ENCODE measurements around the gene MAP3K7CL.

Gene MAP3K7CL

DNA sequence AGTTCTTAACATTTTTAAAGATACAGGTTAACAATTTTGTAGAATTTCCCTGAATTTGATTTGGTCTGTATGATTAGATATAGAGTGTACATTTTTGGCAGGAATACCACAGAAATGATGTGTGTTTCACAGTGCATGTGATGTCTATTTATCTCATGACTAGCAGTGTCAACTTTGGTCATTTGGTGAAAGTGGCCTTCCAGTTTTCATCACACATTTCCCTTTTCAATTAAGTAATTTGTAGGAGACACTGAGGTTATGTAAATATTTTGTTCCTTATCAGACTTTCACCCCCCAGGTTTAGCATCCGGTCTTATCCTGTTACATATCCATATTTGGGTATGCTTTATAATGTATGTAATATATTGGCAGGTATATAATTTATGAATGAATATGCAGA is 41.8 kb downstream of the MAP3K7CL start:
- DNase-seq, result no peak

DNA sequence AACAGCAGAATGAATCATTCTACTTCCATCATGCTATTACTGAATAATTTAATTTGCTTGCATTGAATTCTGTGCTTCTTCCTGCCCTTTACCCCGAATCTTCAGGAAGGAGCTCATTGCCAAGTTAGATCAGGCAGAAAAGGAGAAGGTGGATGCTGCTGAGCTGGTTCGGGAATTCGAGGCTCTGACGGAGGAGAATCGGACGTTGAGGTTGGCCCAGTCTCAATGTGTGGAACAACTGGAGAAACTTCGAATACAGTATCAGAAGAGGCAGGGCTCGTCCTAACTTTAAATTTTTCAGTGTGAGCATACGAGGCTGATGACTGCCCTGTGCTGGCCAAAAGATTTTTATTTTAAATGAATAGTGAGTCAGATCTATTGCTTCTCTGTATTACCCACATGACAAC is 44.2 kb downstream of the MAP3K7CL start:
- DNase-seq, result no peak

DNA sequence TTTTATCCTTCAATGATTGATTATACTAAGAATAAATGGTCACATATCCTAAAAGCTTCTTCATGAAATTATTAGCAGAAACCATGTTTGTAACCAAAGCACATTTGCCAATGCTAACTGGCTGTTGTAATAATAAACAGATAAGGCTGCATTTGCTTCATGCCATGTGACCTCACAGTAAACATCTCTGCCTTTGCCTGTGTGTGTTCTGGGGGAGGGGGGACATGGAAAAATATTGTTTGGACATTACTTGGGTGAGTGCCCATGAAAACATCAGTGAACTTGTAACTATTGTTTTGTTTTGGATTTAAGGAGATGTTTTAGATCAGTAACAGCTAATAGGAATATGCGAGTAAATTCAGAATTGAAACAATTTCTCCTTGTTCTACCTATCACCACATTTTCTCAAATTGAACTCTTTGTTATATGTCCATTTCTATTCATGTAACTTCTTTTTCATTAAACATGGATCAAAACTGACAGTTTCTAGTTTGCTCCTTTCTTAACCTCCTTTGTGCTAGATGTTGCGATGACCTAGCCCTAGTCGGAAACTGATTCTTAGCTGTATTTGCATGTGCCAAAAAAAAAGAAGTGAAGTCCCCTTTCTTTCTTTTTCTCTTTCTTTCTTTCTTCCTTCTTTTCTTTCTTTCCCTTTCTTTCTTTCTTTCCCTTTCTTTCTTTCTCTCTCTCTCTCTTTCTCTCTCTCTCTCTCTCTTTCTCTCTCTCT is 45.1 kb downstream of the MAP3K7CL start:
- DNase-seq, result no peak

DNA sequence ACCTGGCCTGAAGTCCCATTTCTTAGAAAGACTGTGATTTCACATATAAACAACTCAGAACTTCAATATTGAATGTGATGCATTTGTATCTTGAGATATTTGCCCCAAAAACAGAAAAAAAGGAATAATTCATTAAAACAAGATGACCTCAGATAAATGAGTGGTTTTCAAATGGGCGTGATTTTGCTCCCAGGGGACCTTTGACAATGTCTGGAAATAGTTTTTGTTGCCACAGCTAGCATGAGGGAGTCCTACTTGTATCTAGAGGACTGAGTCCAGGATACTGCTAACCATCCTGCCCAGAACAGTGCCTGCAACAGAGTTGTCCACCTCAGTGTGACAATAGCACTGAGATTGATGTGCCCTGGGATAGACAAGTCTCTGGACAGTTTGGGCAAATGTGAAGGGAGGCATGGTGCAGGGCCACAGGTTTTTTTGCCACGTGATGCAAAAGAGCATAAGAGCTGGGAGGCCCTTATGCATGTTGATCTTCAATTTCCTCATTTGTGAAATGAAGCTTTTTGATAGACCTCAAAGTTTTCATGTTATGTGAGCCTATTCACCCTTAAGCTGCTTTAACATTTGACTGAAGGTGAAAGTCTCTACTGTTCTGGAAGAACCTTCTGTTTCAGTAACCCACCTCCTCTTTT is 46.2 kb downstream of the MAP3K7CL start:
- no peak for DNase-seq

DNA sequence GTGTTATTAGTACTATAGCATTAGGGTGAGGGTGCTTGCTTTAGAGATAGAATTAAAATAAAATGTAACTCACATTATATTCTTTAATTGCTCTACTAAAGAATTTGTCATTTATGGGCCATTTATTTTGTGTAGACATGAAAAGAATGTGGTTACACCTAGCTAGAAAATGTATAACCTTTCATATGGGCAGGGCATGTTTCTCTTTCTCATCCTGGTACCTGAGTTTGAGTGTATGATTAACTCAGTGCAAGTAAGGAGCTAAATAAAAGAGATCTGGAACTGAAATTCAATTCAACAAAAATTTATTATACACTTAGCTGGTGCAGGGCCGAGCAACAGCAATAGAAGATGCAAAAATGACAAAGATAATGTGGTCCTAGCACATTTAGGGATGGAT is 47.4 kb downstream of the MAP3K7CL start:
- no peak for DNase-seq

DNA sequence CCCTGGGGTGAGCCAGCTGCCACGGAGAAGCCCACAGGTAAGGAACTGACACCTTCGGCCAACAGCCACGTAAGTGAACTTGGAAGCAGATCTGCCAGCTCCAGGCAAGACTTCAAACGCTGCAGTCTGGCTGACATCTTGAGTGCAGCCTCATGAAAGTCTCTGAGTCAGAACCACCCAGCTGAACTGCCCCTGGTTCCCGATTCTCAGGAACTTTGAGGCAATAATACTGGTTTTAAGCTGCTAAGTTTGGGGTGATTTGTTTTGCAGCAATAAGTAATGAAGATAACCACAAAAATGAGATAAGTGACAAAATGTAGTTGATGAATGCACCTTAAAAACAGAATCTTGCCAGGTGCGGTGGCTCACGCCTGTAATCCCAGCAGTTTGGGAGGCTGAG is 48.5 kb downstream of the MAP3K7CL start:
- DNase-seq, result no peak

DNA sequence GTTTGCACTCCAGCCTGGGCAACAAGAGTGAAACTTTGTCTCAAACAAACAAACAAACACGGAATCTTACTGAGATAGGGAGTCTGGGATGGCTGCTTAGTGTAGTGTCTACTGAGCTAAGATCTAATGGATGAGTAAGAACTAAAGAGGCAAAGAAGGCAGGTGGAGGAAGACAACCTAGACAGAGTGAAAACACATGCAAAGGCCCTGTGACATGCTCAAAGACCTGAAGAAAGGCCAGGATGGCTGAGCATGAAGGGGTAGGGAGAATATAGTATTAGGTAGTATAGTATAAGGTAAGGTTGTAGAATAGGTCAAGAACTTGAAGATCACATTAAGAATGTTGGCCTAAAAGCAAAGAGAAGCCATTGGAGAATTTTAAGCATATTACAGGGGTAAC is 49.1 kb downstream of the MAP3K7CL start:
- DNase-seq, result no peak

DNA sequence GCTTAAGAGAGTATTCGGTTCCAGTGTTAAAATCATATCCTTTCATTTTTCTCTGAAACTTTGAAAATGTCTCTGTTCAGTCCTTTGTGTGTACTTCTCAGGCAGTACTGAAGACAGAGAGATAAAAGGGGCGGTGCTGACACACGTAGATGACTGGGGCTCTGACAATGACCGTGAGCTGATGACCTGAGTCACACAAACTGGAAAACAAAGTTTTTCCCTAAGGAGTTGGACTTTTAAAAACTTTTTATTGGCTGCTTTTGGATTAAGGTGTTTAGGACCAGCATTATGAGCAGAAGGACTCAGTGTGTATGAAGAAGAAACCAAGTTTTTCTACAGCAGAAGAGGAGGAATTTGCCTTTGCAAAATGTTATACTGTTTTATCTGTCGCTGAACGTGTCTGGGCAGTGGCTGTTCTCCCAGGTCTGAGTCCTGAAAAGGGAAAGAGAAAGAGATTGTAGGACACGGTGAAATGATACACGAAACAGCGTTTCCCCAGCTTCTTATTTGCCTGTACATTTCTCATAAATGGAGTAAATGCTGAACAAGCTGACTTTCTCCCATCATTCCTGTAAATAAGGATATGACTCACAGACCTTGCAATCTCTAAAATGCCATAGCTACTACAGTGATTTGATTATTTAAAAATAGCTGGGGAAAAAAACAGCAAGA is 51.5 kb downstream of the MAP3K7CL start:
- no peak for DNase-seq

DNA sequence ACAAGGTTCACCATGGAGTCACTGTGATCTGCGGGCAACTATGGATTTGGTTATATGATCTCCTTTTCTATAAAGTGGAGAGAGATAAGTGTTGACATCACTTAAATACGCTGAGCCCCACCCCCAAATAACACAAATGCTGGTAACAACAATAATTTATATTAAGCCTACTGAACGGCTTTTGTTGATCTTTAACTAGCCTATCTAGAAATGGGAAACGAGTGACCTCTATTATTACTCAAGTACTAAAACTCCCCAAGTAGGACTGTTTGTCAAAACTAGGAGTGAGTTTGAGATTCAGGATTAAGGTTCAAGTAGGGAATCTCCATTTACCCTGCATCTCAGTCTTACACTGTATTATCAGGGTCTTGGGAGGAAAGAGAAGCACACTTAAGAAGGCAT is 52.2 kb downstream of the MAP3K7CL start:
- DNase-seq, result no peak

DNA sequence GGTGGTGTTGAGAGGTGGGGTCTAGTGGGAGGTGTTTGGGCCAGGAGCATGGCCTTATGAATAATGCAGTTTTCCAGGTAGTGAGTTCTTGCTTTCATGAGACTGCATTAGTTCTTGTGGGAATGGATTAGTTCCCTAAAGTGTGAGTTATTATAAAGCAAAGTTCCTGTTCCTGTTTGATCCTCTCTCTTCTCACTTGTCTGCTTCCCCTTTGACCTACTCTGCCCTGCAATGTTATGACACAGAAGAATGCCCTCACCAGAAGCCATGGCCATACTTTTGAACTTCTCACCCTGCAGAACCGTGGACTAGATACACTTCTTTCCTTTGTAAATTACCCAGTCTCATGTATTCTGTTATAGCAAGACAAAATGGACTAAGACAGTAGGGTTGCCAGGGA is 53.6 kb downstream of the MAP3K7CL start:
- no peak for DNase-seq

DNA sequence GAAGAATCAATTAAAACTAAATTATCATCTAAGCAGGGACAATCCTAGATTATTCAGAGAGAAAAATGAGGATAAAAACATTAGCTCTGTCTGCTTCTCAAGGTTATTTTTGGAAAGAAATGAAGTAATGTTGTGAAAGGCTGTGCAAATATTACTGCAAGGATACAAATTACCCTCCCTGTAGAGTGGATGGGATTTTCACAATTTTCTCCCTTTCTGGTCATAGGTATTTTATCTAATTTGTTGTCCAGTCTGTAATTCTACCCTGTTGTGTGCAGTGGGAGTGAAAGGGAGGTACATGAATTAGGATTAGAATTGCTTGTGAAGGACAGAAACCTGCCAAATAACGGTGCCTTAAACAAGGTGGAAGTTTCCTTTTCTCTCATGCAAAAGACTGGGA is 54.7 kb downstream of the MAP3K7CL start:
- DNase-seq, result no peak

DNA sequence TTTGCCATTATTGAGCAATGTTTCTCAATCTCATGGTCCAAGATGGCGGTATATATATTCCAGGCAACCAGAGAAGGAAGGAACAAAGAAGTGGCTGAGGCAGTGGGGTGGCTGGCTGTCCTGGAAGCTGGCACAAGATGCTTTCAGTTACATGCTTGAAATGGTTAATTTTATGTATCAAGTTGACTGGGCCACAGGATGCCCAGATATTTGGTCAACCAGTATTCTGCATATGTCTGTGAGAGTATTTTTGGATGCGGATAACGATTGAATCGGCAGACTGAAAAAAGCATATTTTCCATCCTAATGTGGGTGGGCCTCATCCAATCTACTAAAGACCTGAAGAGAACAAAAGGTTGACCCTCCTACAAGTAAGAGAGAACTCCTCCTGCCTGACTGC is 55.2 kb downstream of the MAP3K7CL start:
- no peak for DNase-seq

DNA sequence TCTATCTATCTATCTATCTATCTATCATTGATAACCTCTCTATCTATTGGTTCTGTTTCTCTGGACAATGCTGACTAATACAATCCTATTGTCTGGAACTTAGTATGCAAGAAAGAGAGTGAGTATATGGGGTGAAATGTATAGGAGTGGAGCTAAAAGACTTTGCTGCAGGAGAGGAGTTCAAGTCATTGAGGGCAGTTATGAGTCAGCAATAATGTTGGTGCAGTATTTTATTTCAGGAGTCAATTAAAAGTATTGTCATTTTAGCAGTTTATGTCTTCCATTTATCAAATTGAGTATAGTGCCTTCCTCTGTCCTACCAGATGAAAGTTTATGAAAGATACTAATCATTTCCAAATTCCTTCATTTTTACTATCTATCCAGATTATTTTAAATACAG is 55.8 kb downstream of the MAP3K7CL start:
- DNase-seq, result no peak

DNA sequence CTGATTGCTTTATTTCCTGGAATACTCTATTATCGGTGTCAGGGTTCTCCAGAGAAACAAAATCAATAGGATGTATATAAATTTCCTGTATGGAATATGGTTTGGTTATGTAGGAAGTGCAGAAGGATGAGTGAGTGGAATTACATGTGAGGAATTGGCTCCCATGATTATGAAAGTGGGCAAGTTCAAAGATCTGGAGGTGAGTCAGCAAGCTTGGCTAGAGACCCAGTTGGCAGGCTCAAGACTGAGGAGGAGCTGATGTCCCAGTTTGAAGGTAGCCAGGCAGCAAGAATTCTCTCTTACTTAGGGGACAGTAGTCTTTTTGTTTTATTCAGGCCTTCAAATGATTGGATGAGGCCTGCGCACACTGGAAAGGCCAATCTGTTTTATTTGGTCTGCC is 57.5 kb downstream of the MAP3K7CL start:
- DNase-seq, result no peak

DNA sequence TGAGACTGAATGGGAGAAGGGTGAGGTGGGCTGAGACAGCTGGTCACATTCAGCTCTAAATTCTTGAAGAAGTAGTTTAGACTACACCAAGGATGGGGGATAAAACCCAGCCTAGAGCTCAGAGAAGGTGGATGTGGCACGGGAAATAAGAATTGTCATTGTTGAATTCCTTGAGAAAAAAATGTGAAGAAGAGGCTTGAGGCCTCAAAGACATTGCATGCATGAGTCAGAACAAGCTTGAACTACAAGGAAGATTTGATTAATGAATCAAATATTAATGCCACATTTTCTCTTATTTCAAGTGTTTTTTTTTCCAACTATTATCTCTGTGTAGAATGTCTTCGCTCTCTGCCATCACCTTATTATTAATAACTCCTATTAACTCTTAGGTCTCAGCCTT is 58.9 kb downstream of the MAP3K7CL start:
- DNase-seq, result no peak

DNA sequence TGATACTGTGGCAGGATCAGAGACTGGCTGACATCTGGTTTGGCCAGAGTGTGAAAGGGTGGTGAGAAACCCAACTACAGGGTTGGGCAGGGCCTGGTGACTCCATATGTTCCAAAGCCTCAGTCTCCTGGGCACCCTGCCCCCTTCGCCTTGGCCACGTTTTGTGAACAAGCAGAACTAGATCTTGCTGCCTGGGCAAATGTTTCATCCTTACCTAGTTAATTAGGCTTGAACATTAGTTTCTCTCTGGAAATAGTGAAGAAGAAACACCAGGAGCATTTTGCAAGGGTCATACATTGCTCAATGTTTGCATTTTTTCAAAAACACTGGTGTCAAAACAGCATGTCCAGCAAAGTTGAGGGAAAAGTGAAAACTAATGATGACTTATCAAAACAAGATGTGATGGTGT is 60.5 kb downstream of the MAP3K7CL start:
- no peak for DNase-seq

DNA sequence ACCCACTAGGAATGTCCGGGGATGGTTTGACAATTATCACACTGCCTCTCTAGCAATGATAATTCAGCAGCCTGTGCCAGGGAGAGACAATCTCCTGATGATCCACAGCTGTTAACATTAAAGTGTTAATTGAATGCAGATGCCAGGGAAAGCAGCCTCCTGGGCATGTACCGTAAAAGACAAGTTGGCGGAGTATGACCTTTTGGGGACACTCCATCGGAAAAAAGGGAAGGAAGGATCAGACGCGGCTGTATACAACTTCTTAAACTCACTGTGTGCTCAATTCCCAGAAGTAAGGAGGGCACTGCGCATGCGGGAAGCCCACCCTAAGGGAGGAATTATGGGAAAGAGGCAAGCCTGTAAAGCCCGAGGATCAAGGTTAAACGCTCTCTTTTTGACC is 62.6 kb downstream of the MAP3K7CL start:
- no peak for DNase-seq

DNA sequence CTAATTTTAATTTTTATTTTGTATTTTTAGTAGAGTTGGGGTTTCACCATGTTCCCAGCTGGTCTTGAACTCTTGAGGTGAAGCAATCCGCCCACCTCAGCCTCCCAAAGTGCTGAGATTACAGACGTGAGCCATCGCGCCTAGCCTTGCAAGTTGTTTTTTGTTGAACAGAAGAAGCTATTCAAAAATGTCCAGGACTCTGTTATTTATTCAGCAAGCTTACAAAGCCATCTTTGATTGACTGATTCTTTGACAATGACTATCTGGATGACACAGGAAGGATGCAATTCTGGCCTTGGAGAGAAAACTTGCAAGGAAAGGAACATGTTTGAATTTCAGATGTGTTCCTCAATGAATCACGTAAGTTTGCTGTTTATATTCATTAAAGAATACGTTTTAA is 63.5 kb downstream of the MAP3K7CL start:
- no peak for DNase-seq

DNA sequence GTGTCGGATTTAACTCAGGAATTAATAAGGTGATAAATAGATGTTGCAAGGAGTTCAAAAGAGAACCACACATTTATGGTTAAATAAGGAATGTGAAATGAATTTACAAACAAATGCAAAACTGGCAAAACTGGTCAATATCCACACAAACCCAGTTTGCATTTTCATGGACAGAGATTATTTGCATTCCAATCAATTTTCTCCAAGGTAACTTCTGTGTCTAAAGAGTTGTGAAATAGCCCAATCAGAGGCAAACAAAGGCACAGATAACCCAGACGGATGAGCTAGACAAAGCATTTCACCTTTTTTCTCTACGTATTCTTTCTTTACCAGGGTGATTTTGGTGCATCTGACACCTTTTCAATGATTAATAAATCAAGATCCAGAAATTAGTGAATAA is 63.9 kb downstream of the MAP3K7CL start:
- DNase-seq, result no peak

DNA sequence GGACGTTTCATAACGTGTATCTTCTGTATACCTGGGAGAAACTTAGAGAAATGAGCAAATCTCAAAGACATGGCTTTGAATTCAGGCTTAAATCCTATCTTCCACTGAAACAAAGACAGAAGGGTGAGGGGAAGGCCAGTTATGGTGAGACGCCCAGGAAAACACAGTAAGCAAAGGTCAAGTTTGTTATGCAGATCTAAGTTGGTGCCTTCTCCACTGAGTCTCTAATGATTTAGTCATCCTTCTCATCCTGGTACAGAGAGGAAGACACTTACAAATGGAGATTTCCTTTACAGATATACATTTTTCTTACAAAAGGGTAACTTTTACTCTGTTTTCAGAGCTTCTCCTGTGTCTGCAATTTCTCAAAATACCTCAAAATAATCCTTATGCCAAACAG is 64.4 kb downstream of the MAP3K7CL start:
- no peak for DNase-seq

DNA sequence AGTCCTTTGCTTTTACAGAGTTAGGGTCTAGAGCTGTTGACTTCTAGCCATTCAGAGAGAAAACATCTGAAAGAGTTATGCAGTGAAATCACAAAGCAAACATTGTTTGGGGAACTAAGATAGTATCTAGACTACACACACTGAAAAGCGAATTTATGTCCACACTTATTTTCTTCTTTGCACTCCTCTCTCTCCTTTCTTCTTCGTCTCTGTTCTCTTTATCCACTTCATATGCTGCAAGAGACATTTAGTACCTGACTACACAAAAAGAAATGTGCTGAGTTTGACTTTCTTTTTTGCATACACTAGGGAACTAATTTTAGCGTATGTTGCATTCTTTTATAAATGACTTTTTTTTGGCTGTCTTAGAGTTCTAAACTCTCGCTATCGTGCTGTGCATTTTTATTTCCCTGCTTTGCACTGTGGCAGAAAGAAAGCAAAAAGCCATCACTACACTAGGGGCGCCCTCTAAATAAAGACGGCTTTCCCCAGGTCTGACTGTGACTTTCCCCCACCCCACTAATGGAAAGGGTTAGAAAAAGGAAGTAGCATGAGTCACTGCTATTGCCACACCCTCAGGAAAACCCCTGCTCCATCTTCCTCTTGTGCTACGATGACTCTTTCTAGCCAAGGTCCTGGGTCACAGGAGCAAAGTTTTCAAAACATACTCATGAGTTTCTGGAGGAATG is 65.7 kb downstream of the MAP3K7CL start:
- DNase-seq, result no peak

DNA sequence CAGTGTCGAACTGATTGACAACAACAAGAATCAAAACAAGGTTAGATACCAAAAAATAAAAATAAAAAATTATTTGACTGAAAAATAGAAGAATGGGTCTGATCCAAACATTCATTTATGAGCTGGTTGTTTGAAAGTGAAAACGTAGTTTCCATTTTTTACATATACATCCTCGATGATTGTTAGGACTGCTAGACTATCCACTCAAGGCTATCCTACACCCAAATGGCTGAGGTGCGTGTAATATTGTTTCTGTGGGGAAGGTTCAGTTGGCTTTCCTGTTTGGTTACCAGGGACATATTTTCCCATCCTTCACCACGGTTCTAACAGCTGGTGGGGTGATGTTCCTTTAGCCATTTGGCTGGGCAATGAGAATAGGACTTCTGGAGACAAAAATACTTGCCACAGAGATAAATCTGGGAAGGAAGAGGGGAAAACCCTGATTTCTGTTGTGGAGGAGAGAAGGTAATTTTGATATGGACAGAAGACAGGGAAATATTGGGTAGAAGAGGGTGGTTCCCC is 66.3 kb downstream of the MAP3K7CL start:
- no peak for DNase-seq

DNA sequence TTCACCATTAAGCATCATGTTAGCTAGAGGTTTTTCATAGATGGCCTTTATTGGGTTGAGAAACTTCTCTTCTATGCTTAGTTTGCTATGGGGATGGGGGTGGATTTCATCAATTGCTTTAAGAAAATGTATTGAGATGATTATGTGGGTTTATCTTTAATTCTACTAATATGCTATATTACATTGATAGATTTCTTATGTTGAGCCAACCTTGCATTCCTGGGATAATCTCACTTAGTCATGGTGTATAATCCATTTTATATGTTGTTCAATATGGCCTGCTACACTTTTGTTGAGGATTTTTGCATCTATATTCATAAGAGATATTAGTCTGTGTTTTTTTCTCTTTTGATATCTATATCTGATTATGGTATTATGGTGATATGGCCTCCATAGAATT is 70.7 kb downstream of the MAP3K7CL start:
- DNase-seq, result no peak

DNA sequence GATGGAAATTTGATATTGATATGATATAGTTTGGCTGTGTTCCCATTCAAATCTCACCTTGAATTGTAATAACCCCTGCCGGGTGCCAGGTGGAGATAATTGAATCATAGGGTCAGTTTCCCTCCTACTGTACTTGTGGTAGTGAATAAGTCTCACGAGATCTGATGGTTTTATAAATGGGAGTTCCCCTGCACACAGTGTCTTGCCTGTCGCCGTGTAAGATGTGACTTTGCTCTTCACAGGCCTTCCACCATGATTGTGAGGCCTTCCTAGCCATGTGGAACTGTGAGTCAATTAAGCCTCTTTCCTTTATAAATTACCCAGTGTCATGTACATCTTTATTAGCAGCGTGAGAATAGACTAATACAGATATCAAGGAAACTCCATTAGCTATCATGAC is 74.6 kb downstream of the MAP3K7CL start:
- no peak for DNase-seq

Measured in NCI-H2081 treated with DMSO at 0.1 percent for 48 hours (cell line).